ENCODE data around the gene KLF2.

DNA sequence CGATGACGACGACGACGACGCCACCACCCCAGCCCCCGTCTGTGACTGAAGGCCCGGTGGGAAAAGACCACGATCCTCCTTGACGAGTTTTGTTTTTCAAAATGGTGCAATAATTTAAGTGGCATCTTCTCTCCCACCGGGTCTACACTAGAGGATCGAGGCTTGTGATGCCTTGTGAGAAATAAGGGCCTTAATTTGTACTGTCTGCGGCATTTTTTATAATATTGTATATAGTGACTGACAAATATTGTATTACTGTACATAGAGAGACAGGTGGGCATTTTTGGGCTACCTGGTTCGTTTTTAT is 2.5 kb downstream of the KLF2 start:
- TF ChIP-seq CTCF (IDR thresholded peaks at IDR 0.05) (no peak), POLR2A (IDR thresholded peaks at IDR 0.05) (no peak), POLR2AphosphoS5 (IDR thresholded peaks at IDR 0.05; ENCODE audit: insufficient read depth in 1 of 2, low read depth in 1 of 2) (no peak)
